Vagina (tissue), 2 donors: ENCODE measurements around the gene C12orf43.

Source experiments
- CTCF ChIP-seq, 3 experiments: fragments of 450-650 bp in 2 of 3; fragments of 200-600 bp in 1 of 3; sonication (generic) in 1 of 3; IDR thresholded peaks; one replicate each; pipeline ENCODE4 v1.5.1; 2017 to 2019; ENCODE audit warnings: antibody characterized with exemption in 3 of 3, mild to moderate bottlenecking in 2 of 3, moderate library complexity in 2 of 3
- POLR2A ChIP-seq, 2 donors: fragments of 450-650 bp; IDR thresholded peaks; one replicate each; pipeline ENCODE4 v1.6.1; 2017; ENCODE audit warnings: antibody characterized with exemption in 2 of 2, mild to moderate bottlenecking in 2 of 2, moderate library complexity in 2 of 2
- POLR2AphosphoS5 ChIP-seq, 2 donors: sonication (generic); formaldehyde crosslinking; IDR thresholded peaks; one replicate each; pipeline ENCODE4 v1.9.0; 2017; ENCODE audit warnings: antibody characterized with exemption in 2 of 2, mild to moderate bottlenecking in 2 of 2, low read depth in 1 of 2; ENCODE audit not compliant: insufficient read depth in 1 of 2

- TF ChIP-seq CTCF (IDR thresholded peaks at IDR 0.05): no peak
- no peak for TF ChIP-seq POLR2A (IDR thresholded peaks at IDR 0.05)
- TF ChIP-seq POLR2AphosphoS5 (IDR thresholded peaks at IDR 0.05; ENCODE audit: insufficient read depth in 1 of 2, low read depth in 1 of 2): no peak
These were observed 46.0 kb downstream of the C12orf43 start for GRCh38 chr12:120970310-120970709.
